Stimulated activated CD8-positive, alpha-beta memory T cell treated with anti-CD3 and anti-CD28 coated beads, Interleukin-7, amount 100 ng/mL, for 24 hours (primary cell): ENCODE results near the gene TNIP3.

Experiments
- DNase-seq: peaks from one replicate; pipeline ENCODE4 v3.0.0-alpha.2; 2020; ENCODE audit warnings: low read depth

Gene TNIP3

GRCh38 chr4:121138039-121138825 is 25.9 kb downstream of the TNIP3 start:
- no peak for DNase-seq

- DNase-seq = no peak
Observed at GRCh38 chr4:121130326-121130660, 33.8 kb downstream of the TNIP3 start.

GRCh38 chr4:121129606-121130325 is 34.4 kb downstream of the TNIP3 start:
- DNase-seq = no peak

- no peak for DNase-seq
Observed at GRCh38 chr4:121127100-121127499, 37.0 kb downstream of the TNIP3 start.

- no peak for DNase-seq
Observed at GRCh38 chr4:121126449-121127006, 37.6 kb downstream of the TNIP3 start.

- no peak for DNase-seq
Observed at GRCh38 chr4:121125498-121125885, 38.6 kb downstream of the TNIP3 start.

GRCh38 chr4:121122661-121123060 is 41.5 kb downstream of the TNIP3 start:
- no peak for DNase-seq

- DNase-seq = no peak
Observed at GRCh38 chr4:121119715-121120114, 44.4 kb downstream of the TNIP3 start.

GRCh38 chr4:121118344-121118743 is 45.8 kb downstream of the TNIP3 start:
- DNase-seq = no peak

GRCh38 chr4:121114756-121115155 is 49.4 kb downstream of the TNIP3 start:
- DNase-seq = no peak

- no peak for DNase-seq
Observed at GRCh38 chr4:121112530-121112929, 51.6 kb downstream of the TNIP3 start.

- no peak for DNase-seq
Observed at GRCh38 chr4:121108557-121108956, 55.6 kb downstream of the TNIP3 start.

GRCh38 chr4:121107507-121107906 is 56.6 kb downstream of the TNIP3 start:
- no peak for DNase-seq

- no peak for DNase-seq
Observed at GRCh38 chr4:121100093-121100775, 63.9 kb downstream of the TNIP3 start.

GRCh38 chr4:121098266-121098665 is 65.9 kb downstream of the TNIP3 start:
- no peak for DNase-seq

- DNase-seq = no peak
Observed at GRCh38 chr4:121096629-121097028, 67.5 kb downstream of the TNIP3 start.

GRCh38 chr4:121096191-121096590 is 67.9 kb downstream of the TNIP3 start:
- DNase-seq = no peak

- no peak for DNase-seq
Observed at GRCh38 chr4:121094297-121094966, 69.7 kb downstream of the TNIP3 start.

- DNase-seq = no peak
Observed at GRCh38 chr4:121093261-121093660, 70.9 kb downstream of the TNIP3 start.

GRCh38 chr4:121091941-121092340 is 72.2 kb downstream of the TNIP3 start:
- DNase-seq = no peak

- DNase-seq = no peak
Observed at GRCh38 chr4:121088867-121089266, 75.3 kb downstream of the TNIP3 start.
